Measurements from ENCODE around the gene SPC24.
"Not testable (repeated sequence)": the region's sequence is repeated elsewhere in the genome, so short reads cannot be mapped to it uniquely, and the experiment has no call there.

Gene SPC24

GRCh38 chr19:11102944-11103343, 52.6 kb downstream of the SPC24 start:
- peaks cover 7% of the 10 kb centered on the region for H3K4me1 Mint-ChIP-seq
- H3K36me3 Mint-ChIP-seq (ENCODE audit: insufficient read depth): peaks cover 66% of the 10 kb centered on the region
- DNase-seq (ENCODE audit: low spot score in 2 of 2) (no peak), ATAC-seq (replicated peaks; ENCODE audit: extremely low read depth, poor library complexity, severe bottlenecking) (no peak)
- H3K27me3 Mint-ChIP-seq: no peaks in the 10 kb centered on the region
- H3K4me3 Mint-ChIP-seq: no peak overlapping the region
- H3K9me3 Mint-ChIP-seq: no peaks in the 10 kb centered on the region
- H3K27ac Mint-ChIP-seq (ENCODE audit: low read depth): no peak overlapping the region

- Mint-ChIP-seq H3K27ac (ENCODE audit: low read depth) (no peak overlapping the region), H3K36me3 (ENCODE audit: insufficient read depth) (peaks cover 56% of the 10 kb centered on the region)
These were observed 54.5 kb downstream of the SPC24 start for GRCh38 chr19:11101057-11101456.

GRCh38 chr19:11100049-11100448, 55.5 kb downstream of the SPC24 start:
- Mint-ChIP-seq H3K4me3 (no peak overlapping the region), H3K9me3 (no peaks in the 10 kb centered on the region), H3K27me3 (no peaks in the 10 kb centered on the region), H3K36me3 (ENCODE audit: insufficient read depth) (peaks cover 55% of the 10 kb centered on the region), H3K27ac (ENCODE audit: low read depth) (peak overlapping the region; percentile 46), H3K4me1 (peaks cover 22% of the 10 kb centered on the region)
- DNase-seq (ENCODE audit: low spot score in 2 of 2) (no peak), ATAC-seq (replicated peaks; ENCODE audit: extremely low read depth, poor library complexity, severe bottlenecking) (no peak)

More at GRCh38 chr19:11101057-11101456, 54.5 kb downstream of the SPC24 start:
- DNase-seq (ENCODE audit: low spot score in 2 of 2) (no peak), ATAC-seq (replicated peaks; ENCODE audit: extremely low read depth, poor library complexity, severe bottlenecking) (no peak)
- Mint-ChIP-seq H3K9me3 (no peaks in the 10 kb centered on the region), H3K4me3 (no peak overlapping the region), H3K27me3 (no peaks in the 10 kb centered on the region), H3K4me1 (peaks cover 14% of the 10 kb centered on the region)

GRCh38 chr19:11098861-11099260, 56.7 kb downstream of the SPC24 start:
- Mint-ChIP-seq H3K27me3 (no peaks in the 10 kb centered on the region), H3K36me3 (ENCODE audit: insufficient read depth) (peaks cover 49% of the 10 kb centered on the region), H3K27ac (ENCODE audit: low read depth) (no peak overlapping the region), H3K9me3 (no peaks in the 10 kb centered on the region), H3K4me3 (no peak overlapping the region), H3K4me1 (peaks cover 29% of the 10 kb centered on the region)
- DNase-seq (ENCODE audit: low spot score in 2 of 2): no peak
- no peak for ATAC-seq (replicated peaks; ENCODE audit: extremely low read depth, poor library complexity, severe bottlenecking)

- H3K4me1 Mint-ChIP-seq: peaks cover 29% of the 10 kb centered on the region
- no peaks in the 10 kb centered on the region for H3K9me3 Mint-ChIP-seq
- H3K27ac Mint-ChIP-seq (ENCODE audit: low read depth): no peak overlapping the region
- H3K4me3 Mint-ChIP-seq: no peak overlapping the region
- ATAC-seq (replicated peaks; ENCODE audit: extremely low read depth, poor library complexity, severe bottlenecking) (no peak), DNase-seq (ENCODE audit: low spot score in 2 of 2) (no peak)
- peaks cover 45% of the 10 kb centered on the region for H3K36me3 Mint-ChIP-seq (ENCODE audit: insufficient read depth)
- no peaks in the 10 kb centered on the region for H3K27me3 Mint-ChIP-seq
These were observed 57.3 kb downstream of the SPC24 start for GRCh38 chr19:11098327-11098726.

GRCh38 chr19:11097367-11097766, 58.2 kb downstream of the SPC24 start:
- peaks cover 38% of the 10 kb centered on the region for H3K36me3 Mint-ChIP-seq (ENCODE audit: insufficient read depth)
- not testable (repeated sequence) for H3K27me3 Mint-ChIP-seq; ATAC-seq (replicated peaks; ENCODE audit: extremely low read depth, poor library complexity, severe bottlenecking); DNase-seq (ENCODE audit: low spot score in 2 of 2); H3K9me3 Mint-ChIP-seq; H3K4me3 Mint-ChIP-seq; H3K27ac Mint-ChIP-seq (ENCODE audit: low read depth)
- peaks cover 37% of the 10 kb centered on the region for H3K4me1 Mint-ChIP-seq

- H3K27ac Mint-ChIP-seq (ENCODE audit: low read depth): peak overlapping the region; percentile 94
- H3K36me3 Mint-ChIP-seq (ENCODE audit: insufficient read depth): peaks cover 40% of the 10 kb centered on the region
- ATAC-seq (replicated peaks; ENCODE audit: extremely low read depth, poor library complexity, severe bottlenecking) (peak; percentile 12), DNase-seq (ENCODE audit: low spot score in 2 of 2) (no peak)
- H3K4me3 Mint-ChIP-seq: peak overlapping the region; percentile 64
- H3K4me1 Mint-ChIP-seq: peaks cover 38% of the 10 kb centered on the region
- H3K9me3 Mint-ChIP-seq: no peaks in the 10 kb centered on the region
- no peaks in the 10 kb centered on the region for H3K27me3 Mint-ChIP-seq
These were observed 59.3 kb downstream of the SPC24 start for GRCh38 chr19:11096210-11096841.
